GF-D8 (cell line): ENCODE data around the gene ZBTB40.
A peak's percentile ranks its signal among the peaks of the same experiment; 100 is the strongest.

ENCODE experiments used
- DNase-seq: peaks from one replicate; lab custom pipeline; 2025; lab: John Stamatoyannopoulos, UW

ZBTB40 gene

DNA sequence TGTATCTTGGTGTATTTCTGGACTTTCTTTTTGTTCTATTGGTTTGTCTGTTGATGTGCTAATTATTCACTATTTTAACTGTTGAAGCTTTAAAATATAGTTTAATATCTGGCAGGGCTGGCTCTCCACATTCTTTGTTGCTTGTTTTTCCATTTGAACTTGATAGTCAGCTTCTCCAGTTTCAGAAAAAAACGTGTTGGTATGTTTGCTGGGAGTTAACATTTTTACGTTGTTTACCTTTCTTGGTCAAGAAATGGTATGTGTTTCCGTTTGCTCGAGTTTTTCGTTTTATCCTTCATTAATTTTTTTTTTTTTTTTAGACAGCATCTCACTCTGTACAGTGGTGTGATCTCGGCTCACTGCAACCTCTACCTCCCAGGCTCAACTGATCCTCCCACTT lies 16.9 kb upstream of the ZBTB40 start:
- DNase-seq, result no peak

DNA sequence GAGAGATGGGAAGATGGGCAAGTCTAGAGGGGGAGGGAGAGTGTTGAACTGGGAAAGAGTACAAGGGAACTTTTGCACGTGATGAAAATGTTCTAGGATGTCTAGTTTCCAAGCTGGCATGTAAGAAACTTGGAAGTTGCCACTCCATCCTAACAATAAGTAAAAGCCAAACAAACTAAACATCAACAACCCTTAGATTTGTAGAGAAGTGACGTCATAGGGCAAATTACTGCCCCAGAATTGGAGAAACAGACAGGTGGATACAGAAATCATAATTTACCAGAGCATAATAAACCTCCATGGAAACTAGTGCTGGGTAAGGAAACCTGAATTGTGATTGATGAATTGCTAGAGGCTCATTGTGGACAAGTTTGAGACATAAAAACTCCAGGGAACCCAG lies 14.7 kb upstream of the ZBTB40 start:
- DNase-seq, result no peak

DNA sequence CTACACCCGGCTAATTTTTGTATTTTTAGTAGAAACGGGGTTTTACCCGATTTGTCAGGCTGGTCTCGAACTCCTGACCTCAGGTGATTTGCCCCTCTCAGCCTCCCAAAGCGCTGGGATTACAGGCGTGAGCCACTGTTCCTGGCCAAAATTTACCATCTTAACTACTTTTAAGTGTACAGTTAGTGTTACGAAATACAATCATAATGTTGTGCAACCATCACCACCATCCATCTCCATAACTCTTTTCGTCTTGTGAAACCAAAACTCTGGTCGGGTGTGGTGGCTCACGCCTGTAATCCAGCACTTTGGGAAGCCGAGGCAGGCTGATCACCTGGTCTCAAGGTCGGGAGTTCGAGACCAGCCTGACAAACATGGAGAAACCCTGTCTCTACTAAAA lies 14.1 kb upstream of the ZBTB40 start:
- no peak for DNase-seq

GRCh38 chr1:22440582-22440981 lies 11.1 kb upstream of the ZBTB40 start:
- no peak for DNase-seq

DNA sequence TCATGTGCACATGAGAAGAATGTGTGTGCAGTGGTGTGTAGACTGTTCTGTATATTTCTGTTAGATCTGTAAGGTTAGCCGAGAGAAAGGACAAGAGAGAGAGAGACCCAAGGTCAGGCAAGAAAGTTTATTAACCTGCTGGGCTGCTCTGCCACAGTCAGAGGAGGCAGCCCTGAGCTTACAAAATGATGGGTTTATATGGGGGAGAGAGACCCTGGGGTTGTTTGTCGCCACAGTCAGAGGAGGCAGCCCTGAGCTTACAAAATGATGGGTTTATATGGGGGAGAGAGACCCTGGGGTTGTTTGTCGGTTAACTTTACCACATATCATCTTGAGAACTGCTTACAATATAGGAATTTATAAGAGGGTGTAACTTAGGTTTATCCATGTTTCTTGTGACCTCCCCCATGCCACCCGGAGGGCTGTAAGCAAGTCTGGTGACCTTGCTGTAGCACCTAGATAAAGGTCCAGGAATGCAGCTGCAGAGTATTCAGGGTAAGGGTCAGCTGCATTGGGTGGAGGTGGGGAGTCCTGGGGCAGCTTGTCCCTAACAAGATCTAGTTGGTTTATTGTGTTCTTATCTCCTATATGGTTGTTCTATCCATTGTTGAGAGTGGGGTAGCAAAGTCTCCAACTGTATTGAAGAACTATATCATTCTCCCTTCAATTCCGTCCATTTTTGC lies 9.3 kb upstream of the ZBTB40 start:
- no peak for DNase-seq

- DNase-seq, result no peak
Observed at GRCh38 chr1:22443332-22443731, 8.3 kb upstream of the ZBTB40 start.

DNA sequence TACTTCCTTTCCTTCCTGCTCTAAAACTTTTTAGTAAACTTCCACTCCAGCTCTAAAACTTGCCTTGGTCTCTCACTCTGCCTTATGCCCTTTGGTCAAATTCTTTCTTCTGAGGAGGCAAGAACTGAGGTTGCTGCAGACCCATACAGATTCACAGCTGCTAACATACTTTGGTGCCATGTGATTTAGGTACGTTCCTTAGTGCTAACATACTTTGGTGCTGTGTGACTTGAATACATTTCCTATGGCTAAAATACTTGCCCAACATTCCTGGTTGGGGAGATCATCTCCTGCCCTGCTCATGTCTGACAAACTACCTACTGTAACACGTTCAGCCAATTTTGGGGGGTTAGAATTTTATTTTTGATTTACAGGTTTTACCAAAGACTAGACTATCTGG lies 6.8 kb upstream of the ZBTB40 start:
- no peak for DNase-seq

GRCh38 chr1:22447621-22448111 lies 4.0 kb upstream of the ZBTB40 start:
- DNase-seq, result no peak

- no peak for DNase-seq
Observed at GRCh38 chr1:22449636-22450035, 2.0 kb upstream of the ZBTB40 start.

DNA sequence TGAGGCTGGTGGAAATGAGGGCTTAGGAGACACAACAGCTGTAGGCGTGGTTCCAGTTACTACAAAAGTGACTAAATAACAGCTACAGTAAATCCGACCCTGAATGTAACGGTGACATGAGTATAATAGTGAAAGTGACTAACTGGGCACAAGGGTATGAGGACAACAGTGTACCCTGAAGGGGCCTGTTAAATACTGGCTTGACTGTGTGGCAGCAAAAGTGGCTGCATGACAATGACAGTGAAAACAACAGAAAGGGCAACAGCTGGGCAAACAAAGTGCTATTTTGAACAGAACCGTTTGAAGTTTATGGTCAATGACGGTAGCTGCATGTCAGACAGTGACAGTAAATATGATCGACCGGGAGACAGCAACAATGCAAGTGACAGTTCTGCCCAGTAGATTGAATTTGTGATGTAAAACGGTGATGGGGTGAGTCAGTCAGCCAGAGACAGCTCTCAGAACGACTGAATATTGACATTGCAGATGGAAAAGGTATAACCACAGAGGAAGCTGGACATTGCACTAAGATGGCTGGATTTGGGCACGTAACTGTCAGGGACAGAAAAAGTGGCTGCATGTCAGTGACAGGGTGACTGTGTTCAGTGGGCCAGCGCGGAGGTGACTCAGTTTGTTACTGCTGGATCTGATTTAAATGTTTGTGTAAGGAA lies 1.2 kb upstream of the ZBTB40 start:
- DNase-seq, result no peak

DNA sequence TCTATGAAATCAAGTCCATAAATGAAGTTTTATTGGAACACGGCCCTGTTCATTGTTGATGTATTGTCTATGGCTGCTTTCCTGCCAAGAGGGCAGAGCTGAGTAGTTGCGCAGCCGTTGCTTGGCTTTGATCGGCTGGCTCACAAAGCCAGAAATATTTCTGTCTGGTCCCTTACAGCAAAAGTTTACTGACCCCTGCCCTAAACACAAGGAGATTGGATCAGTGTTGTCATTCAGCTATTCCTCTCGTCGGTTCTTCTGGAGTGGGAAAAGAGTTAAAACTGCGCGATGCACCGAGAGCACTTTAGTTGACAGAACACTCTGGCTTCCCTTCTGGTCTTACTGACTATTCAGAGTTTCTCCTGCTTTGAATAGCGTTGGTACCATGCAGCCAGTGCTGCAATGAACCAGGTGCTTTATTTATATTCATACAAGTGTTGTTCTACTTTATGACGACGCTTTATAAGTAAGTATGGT lies 868 bp downstream of the ZBTB40 start:
- peak; percentile 27 for DNase-seq

GRCh38 chr1:22453181-22453580 lies 1.5 kb downstream of the ZBTB40 start:
- DNase-seq, result no peak

GRCh38 chr1:22454476-22455056 lies 2.9 kb downstream of the ZBTB40 start:
- DNase-seq, result no peak

- DNase-seq, result no peak
Observed at GRCh38 chr1:22457345-22457744, 5.7 kb downstream of the ZBTB40 start.

DNA sequence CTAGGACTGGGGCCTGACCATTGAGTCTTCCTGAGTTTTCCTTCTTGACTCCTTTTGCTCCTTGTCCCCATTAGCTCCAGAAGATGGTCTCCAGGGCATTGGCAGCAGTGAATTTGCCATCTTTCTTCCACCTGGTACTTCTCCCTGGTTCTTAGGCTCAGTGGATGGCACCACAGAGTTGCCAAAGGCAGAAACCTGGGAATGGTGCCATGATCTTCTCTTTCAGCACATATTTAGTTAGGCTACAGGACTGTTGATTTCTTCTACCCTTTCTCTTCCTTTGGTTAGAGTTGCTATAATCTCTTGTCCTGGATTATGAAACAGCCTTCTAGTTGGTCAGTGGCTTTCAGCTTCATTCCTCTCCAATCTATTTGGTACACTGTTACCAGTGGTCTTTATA lies 6.2 kb downstream of the ZBTB40 start:
- no peak for DNase-seq

DNA sequence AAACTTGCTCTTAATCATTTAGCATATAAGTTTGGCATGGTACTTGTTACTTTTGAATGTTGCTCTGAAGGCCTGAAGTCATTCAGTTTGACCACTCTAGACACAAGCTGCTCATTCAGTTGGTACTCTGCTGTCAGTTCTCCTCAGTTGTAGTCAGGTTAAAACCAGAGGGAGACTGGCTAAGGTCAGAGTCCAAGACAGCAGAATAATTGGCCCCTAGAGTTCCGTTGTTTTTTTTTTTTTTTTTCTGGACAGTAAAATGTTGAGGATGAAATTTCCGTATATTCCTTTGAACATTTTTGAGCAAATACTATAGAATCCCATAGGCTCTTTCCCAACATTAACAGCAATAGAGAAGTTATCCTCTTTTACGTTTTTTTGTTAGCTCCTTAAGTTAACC lies 9.4 kb downstream of the ZBTB40 start:
- DNase-seq, result no peak

GRCh38 chr1:22461678-22462527 lies 10.3 kb downstream of the ZBTB40 start:
- no peak for DNase-seq

- DNase-seq, result no peak
Observed at GRCh38 chr1:22462928-22463327, 11.3 kb downstream of the ZBTB40 start.

DNA sequence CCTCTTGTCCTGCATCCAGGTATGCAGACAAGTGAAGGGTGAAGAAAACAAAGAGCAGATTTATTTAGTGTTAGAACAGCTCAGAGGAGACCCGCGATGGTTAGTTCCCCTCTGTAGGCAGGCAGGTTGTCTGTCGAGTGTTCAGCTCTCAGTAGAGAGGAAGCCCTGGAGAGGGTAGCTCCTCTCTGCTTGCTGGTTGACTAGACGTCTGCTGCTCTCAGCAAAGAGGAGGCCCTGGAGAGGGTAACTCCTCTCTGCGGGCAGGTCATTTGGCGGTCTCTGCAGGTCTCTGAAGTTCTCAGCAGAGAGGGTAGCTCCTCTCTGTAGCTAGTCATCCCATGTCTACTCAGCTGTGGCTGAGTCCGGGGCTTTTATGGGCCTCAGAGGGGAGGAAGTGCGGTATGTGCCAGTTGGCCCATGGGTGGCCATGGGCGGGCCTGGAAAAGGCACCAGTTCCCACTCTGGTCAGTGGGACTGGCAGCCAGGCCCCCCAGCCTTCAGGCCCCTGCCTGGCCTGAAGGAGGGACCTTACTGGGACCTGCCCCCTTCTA lies 13.4 kb downstream of the ZBTB40 start:
- no peak for DNase-seq

DNA sequence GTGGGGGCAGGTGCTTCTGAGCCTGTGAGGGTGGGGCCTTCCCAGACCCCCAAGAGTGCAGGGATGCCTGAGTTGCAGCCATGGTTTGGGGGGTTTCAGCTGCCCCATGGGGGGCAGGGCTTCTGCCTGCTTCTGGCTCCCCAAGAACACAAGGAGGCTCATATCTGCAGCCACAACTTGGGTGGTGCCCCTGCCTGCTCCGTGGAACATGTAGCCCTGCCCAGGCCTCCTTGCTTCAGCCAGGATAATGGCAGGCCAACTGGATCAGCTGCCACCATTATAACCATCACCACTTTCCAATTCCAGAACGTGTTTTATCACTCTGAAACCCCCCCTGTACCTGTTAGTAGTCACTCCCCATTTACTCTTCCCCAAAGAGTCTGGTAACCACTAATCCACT lies 14.0 kb downstream of the ZBTB40 start:
- no peak for DNase-seq

- DNase-seq, result no peak
Observed at GRCh38 chr1:22470227-22470626, 18.6 kb downstream of the ZBTB40 start.

GRCh38 chr1:22471078-22471477 lies 19.4 kb downstream of the ZBTB40 start:
- no peak for DNase-seq
